ENCODE measurements around the gene ATP4B. TPM values are rescaled to one million over a fixed set of nuclear protein-coding genes. Genes with fewer than 3 reads are reported as not detected.

Gene ATP4B
- total RNA-seq, 2 donors from 2014 or later, result not detected

GRCh38 chr13:113616281-113616906 lies 41.6 kb downstream of the ATP4B start:
- ATAC-seq (peak in 1 of 2 donors; percentile 32), DNase-seq (no peak)
- intact Hi-C loops (cut with DNase I), result no loop called here

GRCh38 chr13:113613789-113614379 lies 44.1 kb downstream of the ATP4B start:
- DNase-seq (no peak), ATAC-seq (no peak)
- intact Hi-C loops (cut with DNase I), result no loop called here

- intact Hi-C loops (cut with DNase I), result no loop called here
- no peak for ATAC-seq
- DNase-seq, result no peak
These were observed 45.4 kb downstream of the ATP4B start for GRCh38 chr13:113612607-113613006.

- ATAC-seq (no peak), DNase-seq (no peak)
- intact Hi-C loops (cut with DNase I), result no loop called here
These were observed 46.0 kb downstream of the ATP4B start for GRCh38 chr13:113611996-113612395.

GRCh38 chr13:113610266-113610665 lies 47.7 kb downstream of the ATP4B start:
- no peak for DNase-seq
- ATAC-seq, result no peak
- intact Hi-C loops (cut with DNase I), result no loop called here

- DNase-seq, result no peak
- intact Hi-C loops (cut with DNase I), result no loop called here
- ATAC-seq, result no peak
These were observed 48.4 kb downstream of the ATP4B start for GRCh38 chr13:113609616-113610015.

GRCh38 chr13:113608967-113609533 lies 48.9 kb downstream of the ATP4B start:
- ATAC-seq, result no peak
- DNase-seq, result no peak
- intact Hi-C loops (cut with DNase I), result no loop called here

GRCh38 chr13:113607889-113608635 lies 49.9 kb downstream of the ATP4B start:
- intact Hi-C loops (cut with DNase I), result no loop called here
- no peak for DNase-seq

GRCh38 chr13:113607056-113607888 lies 50.7 kb downstream of the ATP4B start:
- ATAC-seq (peak in 1 of 2 donors; percentile 8), DNase-seq (no peak)

More at GRCh38 chr13:113607889-113608635, 49.9 kb downstream of the ATP4B start:
- peak in 1 of 2 donors; percentile 9 for ATAC-seq

GRCh38 chr13:113605866-113606438 lies 52.0 kb downstream of the ATP4B start:
- DNase-seq (no peak), ATAC-seq (no peak)
- intact Hi-C loops (cut with DNase I), result no loop called here

More at GRCh38 chr13:113607056-113607888, 50.7 kb downstream of the ATP4B start:
- intact Hi-C loops (cut with DNase I), result no loop called here

GRCh38 chr13:113605461-113605860 lies 52.5 kb downstream of the ATP4B start:
- intact Hi-C loops (cut with DNase I), result no loop called here
- ATAC-seq (no peak), DNase-seq (no peak)

- intact Hi-C loops (cut with DNase I), result no loop called here
These were observed 53.8 kb downstream of the ATP4B start for GRCh38 chr13:113604186-113604585.

GRCh38 chr13:113603116-113603710 lies 54.8 kb downstream of the ATP4B start:
- ATAC-seq (no peak), DNase-seq (no peak)
- intact Hi-C loops (cut with DNase I), result no loop called here

More at GRCh38 chr13:113604186-113604585, 53.8 kb downstream of the ATP4B start:
- ATAC-seq (no peak), DNase-seq (no peak)

- DNase-seq, result no peak
- intact Hi-C loops (cut with DNase I), result no loop called here
- ATAC-seq, result no peak
These were observed 55.6 kb downstream of the ATP4B start for GRCh38 chr13:113602291-113602988.

GRCh38 chr13:113601166-113602070 lies 56.6 kb downstream of the ATP4B start:
- no peak for DNase-seq
- no peak for ATAC-seq
- intact Hi-C loops (cut with DNase I), result no loop called here

- DNase-seq (no peak), ATAC-seq (no peak)
- intact Hi-C loops (cut with DNase I), result no loop called here
These were observed 58.6 kb downstream of the ATP4B start for GRCh38 chr13:113599391-113599790.

Data from left cardiac atrium (tissue), 4 donors.